Activated CD8-positive, alpha-beta memory T cell treated with anti-CD3 and anti-CD28 coated beads for 24 hours (primary cell): ENCODE data around the gene ZNF32.
"Not testable (repeated sequence)": the region's sequence is repeated elsewhere in the genome, so short reads cannot be mapped to it uniquely, and the experiment has no call there.

Experiments
- DNase-seq: peaks from one replicate; pipeline ENCODE4 v3.0.0-alpha.2; 2020

The ZNF32 gene

GRCh38 chr10:43679509-43679908, 30.8 kb upstream of the ZNF32 start:
- peak; percentile 30 for DNase-seq

DNA sequence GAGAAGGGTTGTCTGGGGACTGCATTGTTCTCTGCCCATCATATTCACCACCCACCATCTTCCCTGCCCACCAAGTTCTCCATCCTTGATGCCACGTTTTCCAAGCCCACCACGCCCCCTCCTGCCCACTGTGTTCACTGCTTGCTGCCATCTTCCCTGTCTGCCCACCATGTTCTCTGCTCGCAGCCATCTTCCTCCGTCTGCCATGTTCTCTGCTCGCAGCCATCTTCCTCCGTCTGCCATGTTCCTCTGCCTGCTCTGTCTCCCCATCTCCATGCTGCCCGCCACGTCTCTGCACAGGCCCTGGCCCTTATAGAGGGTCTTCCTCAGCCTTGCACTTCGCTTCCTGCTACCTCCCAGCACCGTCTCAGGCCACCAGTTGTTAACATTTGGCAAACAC, 30.0 kb upstream of the ZNF32 start:
- no peak for DNase-seq

DNA sequence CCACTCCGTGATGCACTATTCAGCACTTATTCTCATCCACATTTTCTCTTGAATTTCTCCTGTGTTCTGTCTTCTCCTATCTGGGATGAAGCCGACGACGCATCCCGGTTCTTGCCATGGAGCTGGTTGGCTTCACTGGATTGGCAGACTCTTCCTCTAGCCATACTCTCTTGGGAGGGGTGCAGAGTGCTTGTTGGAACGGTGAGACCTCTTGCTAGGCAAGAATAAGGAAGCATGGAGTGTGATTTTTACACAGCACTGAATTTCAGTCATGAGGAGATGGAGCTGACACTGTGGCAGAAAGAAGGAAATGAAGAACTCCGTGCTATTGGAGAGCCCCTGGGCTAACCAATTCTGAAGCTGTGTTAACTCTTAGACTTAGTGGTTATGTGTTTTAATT, 28.2 kb upstream of the ZNF32 start:
- DNase-seq = no peak

DNA sequence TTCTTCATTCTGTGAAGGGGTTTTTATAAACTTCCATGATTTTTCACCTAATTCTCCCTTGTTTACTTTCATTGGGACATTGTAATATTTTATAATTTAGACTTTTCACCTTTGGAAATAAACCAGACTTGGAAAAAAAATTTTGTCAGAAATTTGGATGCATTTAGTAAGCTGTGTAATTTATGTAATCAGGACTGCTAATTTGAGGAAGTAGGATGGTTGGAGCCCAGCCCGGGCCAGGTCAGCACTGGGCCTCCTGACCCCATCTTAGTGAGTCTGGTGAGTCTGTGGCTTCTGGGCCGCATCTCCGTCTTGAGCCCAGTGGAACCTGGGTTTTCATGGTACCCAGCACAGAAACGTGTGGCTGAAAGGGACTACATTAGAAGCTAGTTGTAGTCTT, 27.6 kb upstream of the ZNF32 start:
- DNase-seq = no peak

DNA sequence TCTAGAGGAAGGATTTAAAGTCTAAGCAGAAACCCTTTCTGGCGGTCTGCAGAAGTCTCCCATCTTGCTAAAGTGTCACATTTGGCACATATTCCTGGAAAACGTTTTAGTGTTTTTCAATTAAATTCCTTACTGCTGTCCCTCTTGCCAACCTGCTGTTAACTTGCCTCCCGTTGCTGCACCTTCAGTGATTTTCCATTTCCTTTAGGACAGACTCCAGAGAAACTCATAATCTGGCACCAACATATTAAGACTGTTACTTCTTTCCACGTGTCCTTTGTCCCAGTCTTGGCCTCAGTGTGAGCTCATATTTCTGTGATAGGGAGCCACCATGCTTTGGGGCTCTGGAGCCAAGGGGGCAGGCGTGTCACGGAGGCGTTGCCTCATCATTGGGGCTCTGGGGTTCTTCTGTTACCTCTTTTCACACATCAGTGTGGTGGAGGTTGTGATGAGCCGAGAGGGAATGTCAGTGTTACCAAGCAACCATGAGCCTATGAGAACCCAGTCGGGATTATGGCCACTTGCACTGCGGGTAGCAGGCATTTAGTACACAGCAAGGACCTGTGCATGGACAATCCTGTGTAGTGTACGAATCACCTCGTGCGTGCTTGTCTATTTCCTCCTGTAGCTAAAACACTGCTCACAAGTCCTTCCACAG, 26.0 kb upstream of the ZNF32 start:
- no peak for DNase-seq

DNA sequence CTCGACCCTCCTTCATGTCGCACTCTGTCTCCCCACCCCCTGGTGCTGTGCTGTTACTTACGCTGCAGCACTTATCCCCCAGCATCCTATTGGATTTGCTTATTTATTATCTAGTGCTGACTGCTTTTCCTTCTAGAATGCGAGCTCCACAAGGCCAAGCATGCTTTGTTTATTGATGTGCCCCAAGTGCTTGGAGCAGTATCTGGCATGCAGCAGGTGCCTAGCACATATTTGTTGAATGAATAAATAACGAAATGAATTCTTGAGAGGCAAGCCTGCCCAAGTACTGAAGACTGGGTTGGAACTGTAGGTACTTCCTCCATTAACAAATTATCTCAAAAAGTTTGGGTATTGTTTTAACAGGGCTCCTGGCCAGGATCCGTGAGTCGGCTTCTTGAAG, 24.8 kb upstream of the ZNF32 start:
- no peak for DNase-seq

DNA sequence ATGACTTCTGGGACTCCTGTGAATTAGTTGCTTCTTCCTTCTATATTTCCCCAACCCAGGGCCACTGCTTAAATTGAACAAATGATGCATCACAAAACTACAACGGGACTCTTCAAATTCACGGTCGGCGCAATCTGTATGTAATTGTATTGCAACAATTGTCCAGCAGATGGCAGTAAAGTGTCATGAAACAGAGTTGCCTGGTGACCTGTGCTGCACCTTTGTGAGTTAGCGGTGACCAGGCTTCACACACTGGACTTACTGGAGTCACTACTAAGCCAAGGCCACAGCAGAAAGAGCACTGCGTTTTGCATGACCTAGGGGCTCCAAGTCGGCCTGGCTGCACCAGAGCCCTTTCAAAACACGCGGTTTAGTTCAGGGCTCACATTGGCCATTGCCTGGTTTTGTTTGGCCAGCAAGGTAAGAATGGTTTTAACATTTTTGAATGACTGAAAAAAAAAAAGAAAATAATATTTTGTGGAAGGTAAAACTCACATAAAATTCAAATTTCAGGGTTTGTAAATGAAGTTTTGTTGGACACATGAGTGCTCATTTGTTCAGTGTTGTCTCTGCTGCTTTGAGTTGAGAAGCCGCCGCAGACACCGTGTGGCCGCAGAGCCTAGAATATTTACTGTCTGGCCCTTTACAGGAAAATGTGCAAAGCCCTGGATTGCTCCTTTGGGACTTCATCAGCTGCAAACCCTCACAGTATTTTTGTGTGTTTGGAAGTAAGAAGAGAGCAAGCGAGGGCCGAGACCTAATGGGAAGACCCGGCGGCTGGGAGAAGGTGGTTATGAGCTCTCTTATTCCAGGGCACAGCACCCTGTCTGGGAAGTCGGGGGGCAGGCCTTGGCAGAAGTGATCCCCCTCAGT, 23.2 kb upstream of the ZNF32 start:
- DNase-seq = peak; percentile 74

- no peak for DNase-seq
These were observed 20.7 kb upstream of the ZNF32 start for GRCh38 chr10:43669386-43669785.

GRCh38 chr10:43667761-43668386, 19.2 kb upstream of the ZNF32 start:
- DNase-seq = no peak

DNA sequence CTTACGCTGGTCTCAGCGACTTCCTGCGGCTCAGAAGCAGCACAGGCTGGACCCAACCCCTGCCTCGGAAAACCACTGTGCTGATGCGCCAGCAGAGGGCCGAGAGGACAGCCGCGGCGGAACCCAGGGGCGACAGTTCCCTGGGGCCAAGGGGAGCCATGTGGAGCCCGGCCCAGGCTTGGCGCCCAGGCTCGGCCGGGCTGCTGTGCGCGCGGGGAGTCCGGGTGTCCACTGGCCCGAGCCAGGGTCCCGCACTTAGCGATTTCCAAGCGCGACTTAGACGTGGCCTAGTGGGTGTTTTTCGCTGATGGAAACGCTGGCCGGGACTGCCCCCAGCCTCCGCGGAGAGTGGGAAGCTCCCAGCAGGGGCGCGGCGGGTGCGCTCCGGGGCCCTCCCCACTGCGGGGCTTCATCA, 18.6 kb upstream of the ZNF32 start:
- DNase-seq = no peak

DNA sequence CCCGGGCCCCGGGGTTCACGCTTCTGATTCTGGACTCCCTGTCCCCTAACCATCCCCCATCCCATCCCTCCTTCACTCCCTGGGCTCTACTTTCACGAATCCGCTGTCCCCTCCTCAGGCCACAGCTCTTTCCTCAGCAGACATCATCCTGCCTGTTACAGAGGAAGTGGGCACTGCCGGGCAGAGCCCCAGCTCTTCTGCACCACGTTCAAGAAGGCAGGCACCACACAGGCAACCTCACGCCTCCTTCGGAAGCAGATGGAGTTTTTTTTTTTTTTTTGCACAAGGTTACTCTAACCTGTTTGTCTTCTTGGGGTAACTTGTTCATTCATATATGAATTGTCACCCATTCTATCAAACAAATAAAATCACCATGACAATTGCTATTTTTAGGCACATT, 17.9 kb upstream of the ZNF32 start:
- DNase-seq = no peak

GRCh38 chr10:43665054-43665453, 16.4 kb upstream of the ZNF32 start:
- no peak for DNase-seq

- DNase-seq = no peak
These were observed 9.5 kb upstream of the ZNF32 start for GRCh38 chr10:43658227-43658626.

GRCh38 chr10:43655311-43655710, 6.6 kb upstream of the ZNF32 start:
- no peak for DNase-seq

DNA sequence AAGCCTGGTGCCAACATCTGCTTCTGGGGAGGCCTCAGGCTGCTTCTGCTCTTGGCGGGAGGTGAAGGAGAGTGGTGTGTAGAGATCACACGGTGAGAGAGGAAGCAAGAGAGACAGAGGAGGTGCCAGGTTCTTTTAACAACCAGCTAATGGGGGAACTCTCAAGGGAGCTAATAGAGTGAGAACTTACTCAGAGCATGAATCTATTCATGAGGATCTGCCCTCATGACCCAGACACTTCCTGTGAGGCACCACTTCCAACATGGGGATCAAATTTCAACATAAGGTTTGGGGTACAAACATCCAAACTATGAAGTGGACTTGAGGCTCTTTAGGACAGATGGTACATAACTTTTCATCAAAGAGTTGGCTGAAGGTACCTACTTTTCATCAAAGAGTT, 5.1 kb upstream of the ZNF32 start:
- DNase-seq = no peak

GRCh38 chr10:43649185-43649523, 473 bp upstream of the ZNF32 start:
- DNase-seq = no peak

DNA sequence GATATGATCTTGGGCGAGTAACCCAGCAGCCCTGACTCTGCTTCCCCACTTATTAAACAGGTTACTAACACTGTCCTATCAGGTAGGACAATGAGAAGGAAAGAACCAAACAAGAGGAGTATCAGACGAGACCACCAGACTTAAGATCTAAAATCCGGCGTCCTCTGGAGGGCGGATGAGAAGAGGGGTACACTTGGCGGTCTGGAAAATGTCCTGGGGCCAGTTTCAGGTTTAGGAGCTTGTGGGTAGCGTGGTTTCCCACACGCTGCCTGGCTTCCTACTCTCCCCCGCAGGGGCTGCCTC, 635 bp downstream of the ZNF32 start:
- no peak for DNase-seq

- DNase-seq = no peak
These were observed 1.1 kb downstream of the ZNF32 start for GRCh38 chr10:43647576-43647975.

DNA sequence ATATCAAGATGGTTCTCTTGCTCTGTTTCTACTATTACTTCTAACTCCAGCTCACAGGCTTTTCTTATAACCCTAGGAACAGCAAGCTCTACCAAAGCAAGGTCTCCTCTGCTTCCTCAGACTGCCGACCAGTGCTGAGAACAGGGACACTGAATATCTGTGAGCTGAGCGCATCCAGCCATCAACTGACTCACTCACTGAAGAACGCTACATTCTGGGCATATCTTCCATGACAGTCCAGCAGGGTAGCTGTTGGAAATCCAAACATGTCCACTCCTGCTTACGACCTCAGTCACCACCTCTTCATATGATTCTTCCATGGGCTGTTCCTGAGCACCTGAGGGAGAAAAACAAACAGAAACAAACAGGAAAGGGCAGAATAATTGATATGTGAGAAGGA, 2.8 kb downstream of the ZNF32 start:
- DNase-seq = no peak

DNA sequence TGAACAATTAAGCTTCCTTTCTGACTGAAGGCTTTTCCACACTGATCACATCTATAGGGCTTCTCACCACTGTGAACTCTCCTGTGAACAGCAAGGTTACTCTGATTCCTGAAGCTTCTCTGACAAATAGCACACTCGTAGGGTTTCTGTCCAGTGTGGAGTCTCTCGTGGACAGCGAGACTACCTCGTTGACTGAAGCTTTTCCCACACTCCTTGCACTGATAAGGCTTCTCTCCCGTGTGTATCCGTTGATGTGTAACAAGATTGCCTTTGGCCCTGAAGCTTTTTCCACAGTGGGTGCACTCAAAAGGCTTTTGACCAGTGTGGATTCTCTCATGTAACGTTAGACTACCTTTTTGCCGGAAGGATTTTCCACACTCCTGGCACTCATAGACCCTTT, 4.4 kb downstream of the ZNF32 start:
- DNase-seq = no peak

- DNase-seq = no peak
These were observed 8.1 kb downstream of the ZNF32 start for GRCh38 chr10:43640603-43641002.

DNA sequence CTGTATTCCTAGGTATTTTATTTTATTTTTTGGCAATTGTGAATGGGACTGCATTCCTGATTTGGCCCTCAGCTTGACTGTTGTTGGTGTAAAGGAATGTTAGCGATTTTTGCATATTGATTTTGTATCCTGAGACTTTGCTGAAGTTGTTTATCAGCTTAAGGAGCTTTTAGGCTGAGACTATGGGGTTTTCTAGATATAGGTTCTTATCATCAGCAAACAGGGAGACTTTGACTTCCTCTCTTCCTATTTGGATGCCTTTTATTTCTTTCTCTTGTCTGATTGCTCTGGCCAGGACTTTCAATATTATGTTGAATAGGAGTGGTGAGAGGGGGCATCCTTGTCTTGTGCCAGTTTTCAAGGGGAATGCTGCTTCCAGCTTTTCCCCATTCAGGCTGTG, 12.9 kb downstream of the ZNF32 start:
- DNase-seq = not testable (repeated sequence)

- no peak for DNase-seq
These were observed 19.7 kb downstream of the ZNF32 start for GRCh38 chr10:43628956-43629355.

DNA sequence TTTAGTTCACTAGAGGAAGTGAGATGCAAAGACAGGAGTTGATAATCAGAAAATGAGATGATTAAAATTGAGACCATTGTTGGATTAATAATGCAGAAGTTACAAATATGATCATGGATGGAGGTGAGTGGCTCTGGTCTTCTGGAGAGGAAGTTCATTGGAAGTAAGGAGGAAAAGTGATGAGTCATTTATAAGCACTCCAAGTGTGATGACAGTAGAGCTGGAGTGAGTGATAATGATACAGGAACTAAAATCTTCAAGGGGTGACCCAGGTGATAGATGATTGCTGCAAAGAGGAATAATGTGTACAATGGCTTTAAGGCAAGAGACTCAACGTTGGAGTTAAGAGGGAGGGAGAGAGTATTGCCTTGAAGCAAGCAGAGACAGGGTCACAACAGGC, 20.7 kb downstream of the ZNF32 start:
- no peak for DNase-seq

- no peak for DNase-seq
These were observed 25.3 kb downstream of the ZNF32 start for GRCh38 chr10:43623351-43623750.
